SKM-1 (cell line): ENCODE data around the gene NEO1.

Experiments
- DNase-seq: peaks from one replicate; lab custom pipeline; 2025; ENCODE audit not compliant: unreplicated experiment; lab: John Stamatoyannopoulos, UW

NEO1 gene

GRCh38 chr15:73030122-73030679 lies 22.1 kb upstream of the NEO1 start:
- no peak for DNase-seq

- no peak for DNase-seq
Measured at GRCh38 chr15:73031648-73032047, 20.6 kb upstream of the NEO1 start.

- DNase-seq: no peak
Measured at GRCh38 chr15:73033611-73034010, 18.7 kb upstream of the NEO1 start.

- no peak for DNase-seq
Measured at GRCh38 chr15:73034221-73034620, 18.0 kb upstream of the NEO1 start.

- DNase-seq: no peak
Measured at GRCh38 chr15:73035221-73035620, 17.0 kb upstream of the NEO1 start.

GRCh38 chr15:73038220-73038619 lies 14.0 kb upstream of the NEO1 start:
- DNase-seq: no peak

- no peak for DNase-seq
Measured at GRCh38 chr15:73046073-73046472, 6.2 kb upstream of the NEO1 start.

- DNase-seq: no peak
Measured at GRCh38 chr15:73047882-73048281, 4.4 kb upstream of the NEO1 start.

GRCh38 chr15:73048624-73049295 lies 3.5 kb upstream of the NEO1 start:
- no peak for DNase-seq

GRCh38 chr15:73049564-73050215 lies 2.6 kb upstream of the NEO1 start:
- no peak for DNase-seq

- no peak for DNase-seq
Measured at GRCh38 chr15:73050561-73051295, 1.5 kb upstream of the NEO1 start.

- DNase-seq: no peak
Measured at GRCh38 chr15:73051391-73051806, 864 bp upstream of the NEO1 start.

GRCh38 chr15:73052653-73053397 lies 562 bp downstream of the NEO1 start:
- DNase-seq: no peak

GRCh38 chr15:73053398-73053723 lies 1.1 kb downstream of the NEO1 start:
- DNase-seq: no peak

GRCh38 chr15:73054417-73054953 lies 2.2 kb downstream of the NEO1 start:
- no peak for DNase-seq

GRCh38 chr15:73056460-73056859 lies 4.2 kb downstream of the NEO1 start:
- no peak for DNase-seq

GRCh38 chr15:73058437-73058836 lies 6.2 kb downstream of the NEO1 start:
- DNase-seq: no peak

GRCh38 chr15:73065114-73065513 lies 12.9 kb downstream of the NEO1 start:
- DNase-seq: no peak

- no peak for DNase-seq
Measured at GRCh38 chr15:73069109-73069508, 16.8 kb downstream of the NEO1 start.

- no peak for DNase-seq
Measured at GRCh38 chr15:73072894-73073293, 20.6 kb downstream of the NEO1 start.

GRCh38 chr15:73074241-73074640 lies 22.0 kb downstream of the NEO1 start:
- DNase-seq: no peak
